GM21526 (cell line): ENCODE results near the gene NNT.

Source experiments
- ATAC-seq: cut with Tn5 transposase; IDR thresholded peaks from one replicate; pipeline ENCODE4 v1.9.1; 2021; ENCODE audit warnings: moderate library complexity; ENCODE audit not compliant: unreplicated experiment, low FRiP score

Gene NNT

DNA sequence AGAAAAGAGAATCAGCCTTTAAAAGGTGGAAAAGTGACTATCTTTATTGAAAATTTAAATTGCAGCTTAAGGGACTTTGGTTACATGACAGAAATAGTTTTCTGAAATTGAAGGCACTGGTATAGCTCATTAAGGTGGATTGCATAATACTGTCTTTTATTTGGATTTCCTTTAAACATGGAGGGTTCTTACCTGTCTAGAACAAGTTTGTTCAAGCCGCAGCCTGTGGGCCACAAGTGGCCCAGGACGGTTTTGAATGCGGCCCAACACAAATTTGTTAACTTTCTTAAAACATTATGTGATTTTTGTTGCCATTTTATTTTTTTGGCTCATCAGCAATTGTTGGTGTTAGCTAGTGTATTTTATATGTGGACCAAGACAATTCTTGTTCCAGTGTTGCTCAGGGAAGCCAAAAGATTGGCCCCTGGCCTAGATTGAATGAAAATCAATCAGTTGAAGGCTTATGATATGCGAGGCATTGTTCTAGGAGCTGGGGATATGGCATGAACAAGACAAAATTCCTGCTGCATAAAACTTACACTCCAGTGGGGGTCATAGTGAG, 18.0 kb downstream of the NNT start:
- ATAC-seq = no peak

DNA sequence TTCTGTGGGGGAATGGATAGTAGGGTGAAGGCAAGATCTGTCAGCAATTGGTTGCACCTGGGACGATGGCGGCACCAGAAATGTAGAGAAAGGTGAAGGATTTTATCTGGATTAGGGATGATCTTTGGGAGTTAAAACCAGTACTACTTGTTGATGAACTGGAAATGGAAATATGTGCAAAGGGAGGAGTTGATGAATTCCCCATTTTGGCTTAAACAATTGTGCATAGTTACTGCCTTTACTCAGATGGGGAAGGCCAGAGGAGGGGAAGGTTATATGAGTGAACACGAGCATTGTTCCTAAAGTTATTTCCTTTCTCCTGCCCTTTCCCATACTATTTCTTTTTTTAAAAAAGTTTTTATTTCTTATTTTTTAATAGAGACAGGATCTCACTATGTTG, 19.1 kb downstream of the NNT start:
- no peak for ATAC-seq

DNA sequence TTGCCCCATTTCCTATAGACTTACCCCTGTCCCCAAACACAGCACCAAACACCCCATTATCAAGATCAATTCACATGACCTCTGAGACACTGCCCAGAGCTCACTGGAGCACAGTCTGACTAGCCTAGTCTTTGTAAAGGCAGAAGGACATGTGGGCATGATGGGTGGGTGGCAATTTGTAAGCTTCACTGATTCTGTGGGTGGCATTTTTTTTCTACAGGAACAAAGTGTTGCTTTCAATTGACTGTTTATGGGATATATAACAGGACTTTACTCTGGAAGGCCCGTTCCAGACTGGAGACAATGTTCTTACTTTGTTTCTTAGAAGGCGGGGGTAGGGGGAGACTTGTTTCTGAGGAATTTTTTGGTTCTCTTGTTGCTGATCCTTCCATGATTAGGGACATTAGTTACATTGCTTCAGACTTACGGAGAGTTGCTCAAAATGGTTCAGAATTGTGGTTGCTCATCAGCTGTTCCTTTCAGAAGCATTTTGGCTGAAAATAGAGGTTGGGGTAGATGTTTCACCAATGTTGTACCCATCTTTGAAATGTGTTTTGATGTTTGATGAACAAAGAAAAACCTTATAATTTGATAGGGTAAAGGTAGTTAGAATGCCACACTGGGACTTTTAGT, 20.2 kb downstream of the NNT start:
- no peak for ATAC-seq

DNA sequence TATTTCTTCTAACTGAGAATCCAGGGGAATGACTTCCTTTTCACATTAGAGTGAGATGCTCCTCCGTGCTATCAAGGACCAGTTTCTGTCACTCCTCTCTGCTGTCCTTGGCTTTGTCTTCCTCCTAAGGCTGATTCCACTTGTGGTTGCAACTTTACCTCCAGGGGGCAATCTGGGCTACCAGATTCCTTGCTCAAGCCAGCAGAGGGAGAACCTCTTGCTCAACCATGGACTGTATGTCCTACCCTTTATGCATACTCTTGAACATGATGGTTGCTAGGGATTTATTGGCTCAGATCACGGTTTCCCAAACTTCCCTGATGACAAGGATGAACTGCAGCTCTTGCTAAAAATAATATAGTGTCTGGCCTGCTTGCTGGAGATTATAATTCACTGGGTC, 24.0 kb downstream of the NNT start:
- ATAC-seq = no peak

DNA sequence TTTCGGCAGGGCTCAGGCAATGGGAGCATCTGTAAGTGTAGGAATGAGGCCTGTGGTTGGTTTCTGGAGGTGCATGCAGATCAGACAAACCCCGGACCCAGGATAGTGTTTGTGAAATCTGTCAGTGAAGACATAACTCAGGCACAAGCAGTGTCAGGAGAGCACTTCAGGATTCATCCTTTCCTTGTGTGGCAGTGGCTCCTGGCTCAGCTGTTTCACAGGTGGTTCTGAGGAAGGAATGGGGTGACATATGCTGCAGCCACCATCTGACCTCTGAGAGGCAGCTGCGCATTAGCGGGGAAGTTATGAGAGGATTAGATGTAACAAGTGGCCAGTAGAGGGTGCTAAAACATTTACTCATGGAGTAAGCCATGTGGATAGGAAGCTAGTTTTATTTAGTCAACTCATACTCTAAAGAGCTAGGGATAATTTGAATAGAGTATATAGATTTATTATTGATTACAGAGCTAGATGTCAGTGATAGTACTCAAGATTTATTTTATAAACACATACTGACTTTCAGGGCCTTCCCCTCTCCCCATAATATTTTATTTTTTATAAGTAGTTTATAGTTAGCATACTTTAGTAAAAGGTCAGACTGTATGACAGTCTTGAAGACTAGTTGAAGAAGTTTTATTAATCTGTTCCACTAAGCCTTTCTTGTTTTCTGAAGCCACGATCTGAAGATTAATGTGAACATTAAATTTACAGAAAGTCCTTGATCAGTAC, 28.4 kb downstream of the NNT start:
- peak; percentile 95 for ATAC-seq

DNA sequence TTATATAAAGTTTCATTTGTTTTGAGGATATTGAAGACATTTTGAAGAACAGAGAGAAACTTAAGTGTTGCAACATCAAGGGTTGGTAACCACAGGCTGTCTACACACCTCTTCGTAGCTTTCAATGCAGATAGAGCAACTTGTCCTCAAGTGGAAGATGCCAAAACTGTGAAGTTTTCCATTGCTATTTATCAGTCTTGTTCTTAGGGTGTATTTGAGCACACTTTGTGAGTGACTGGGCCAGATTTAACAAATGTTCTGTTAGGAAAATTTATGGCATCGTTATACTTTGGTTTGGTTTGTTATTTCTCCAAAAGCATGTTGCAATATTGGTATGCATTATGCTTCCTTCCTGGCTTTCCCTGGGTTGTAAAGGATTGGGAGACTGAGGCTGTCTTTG, 31.6 kb downstream of the NNT start:
- no peak for ATAC-seq

DNA sequence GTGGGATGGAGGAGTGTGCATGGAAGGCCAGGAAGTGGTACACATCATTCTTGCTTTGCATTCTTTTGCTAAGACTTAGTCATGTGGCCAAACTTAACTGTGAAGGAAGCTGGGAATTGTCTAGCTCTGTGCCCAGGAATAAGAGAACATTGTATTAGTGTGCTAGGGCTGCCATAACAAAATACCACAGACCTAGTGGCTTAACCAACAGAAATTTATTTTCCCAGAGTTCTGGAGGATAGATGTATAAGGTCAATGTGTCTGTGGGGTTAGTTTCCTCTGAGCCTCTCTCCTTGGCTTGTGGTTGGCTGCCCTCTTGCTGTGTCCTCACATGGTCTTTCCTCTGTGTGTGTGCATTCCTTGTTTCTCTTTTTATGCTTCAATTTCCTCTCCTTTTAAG, 32.4 kb downstream of the NNT start:
- ATAC-seq = no peak

DNA sequence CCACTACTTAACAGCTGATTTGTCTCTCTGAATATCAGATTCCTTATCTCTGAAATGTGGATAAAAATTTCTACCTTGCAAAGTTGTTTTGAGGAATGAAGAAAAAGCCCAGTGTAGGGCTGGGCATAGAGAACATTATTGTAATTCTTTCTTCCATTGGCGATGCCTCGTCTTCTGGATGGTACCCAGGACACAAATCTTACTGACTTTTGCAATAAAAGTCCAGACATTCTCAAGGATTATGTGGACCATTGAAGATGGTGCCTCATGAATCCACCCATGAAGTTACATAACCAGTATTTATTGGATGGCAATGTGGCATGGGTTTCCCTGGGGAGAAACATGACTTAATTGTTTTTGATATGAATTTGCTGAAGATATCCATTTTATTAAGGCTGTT, 33.1 kb downstream of the NNT start:
- no peak for ATAC-seq

DNA sequence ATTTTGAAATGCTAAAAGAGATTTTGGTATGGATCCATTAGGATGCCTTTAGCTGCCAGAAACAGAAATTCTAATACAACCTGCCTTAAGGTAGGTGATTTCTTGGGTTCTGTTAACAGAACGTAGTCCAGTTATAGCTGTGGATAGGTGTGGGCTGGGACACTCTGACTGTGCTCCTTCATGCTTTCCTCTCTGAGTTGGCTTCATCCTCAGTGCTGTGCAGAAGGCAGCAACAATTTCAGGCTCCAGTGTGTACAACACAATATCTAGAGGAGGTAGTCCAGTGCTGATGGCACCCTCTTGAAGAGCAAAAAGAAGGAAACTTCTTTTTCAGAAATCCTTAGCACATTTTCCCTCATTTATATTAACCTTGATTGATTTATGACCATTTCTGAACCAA, 34.4 kb downstream of the NNT start:
- no peak for ATAC-seq

DNA sequence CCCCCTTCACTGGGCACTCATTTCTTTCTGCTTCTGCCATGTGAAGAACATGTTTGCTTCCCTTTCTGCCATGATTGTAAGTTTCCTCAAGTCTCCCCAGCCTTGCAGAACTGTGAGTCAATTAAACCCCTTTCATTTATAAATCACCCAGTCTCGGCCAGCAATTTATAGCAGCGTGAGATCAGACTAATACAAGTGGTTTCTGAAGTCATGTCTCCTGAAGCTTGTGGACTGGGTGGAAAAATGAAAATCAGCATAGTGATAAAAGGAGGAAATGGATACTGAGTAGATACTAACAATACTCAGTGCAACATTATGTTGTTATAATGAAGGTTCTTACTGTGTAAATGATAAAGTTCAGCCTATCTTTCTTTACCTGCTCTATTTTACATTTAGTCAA, 35.1 kb downstream of the NNT start:
- ATAC-seq = no peak

DNA sequence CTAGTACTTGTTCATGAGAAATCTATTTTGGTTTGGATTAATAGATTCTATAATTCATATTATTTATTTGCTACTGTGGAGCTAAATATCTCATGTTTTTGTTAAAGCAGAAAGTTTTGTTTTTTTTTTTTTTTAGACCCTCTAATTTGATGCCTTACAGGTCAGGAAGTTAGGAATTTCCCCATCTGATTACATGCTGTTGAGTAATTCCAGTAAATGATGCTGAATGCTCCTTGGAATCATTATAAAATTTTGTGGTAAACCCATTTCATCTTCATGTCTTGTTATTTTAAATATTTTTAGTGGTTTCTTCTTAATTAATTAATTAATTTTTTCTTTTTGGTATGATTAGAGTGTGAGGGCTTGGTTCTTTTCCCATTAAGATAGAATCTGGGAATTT, 35.6 kb downstream of the NNT start:
- ATAC-seq = no peak

DNA sequence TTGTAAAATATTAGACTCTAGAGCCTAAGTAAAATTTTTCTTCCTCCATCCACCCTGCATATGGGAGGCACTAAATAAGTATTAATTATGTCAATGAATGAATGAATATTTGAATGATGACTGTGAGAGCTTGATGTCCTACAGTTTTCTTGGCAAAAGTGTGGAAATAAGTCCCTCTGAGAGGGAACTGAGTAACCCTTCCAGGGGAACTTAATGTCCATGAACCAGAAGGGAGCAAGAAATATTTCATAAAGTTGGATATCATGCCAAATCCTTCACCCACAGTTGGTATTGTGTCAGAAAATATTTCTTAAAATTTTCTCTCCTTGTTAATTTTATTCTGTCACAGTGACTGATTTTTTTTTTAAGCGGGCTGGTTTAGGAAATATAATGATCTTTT, 36.6 kb downstream of the NNT start:
- no peak for ATAC-seq

DNA sequence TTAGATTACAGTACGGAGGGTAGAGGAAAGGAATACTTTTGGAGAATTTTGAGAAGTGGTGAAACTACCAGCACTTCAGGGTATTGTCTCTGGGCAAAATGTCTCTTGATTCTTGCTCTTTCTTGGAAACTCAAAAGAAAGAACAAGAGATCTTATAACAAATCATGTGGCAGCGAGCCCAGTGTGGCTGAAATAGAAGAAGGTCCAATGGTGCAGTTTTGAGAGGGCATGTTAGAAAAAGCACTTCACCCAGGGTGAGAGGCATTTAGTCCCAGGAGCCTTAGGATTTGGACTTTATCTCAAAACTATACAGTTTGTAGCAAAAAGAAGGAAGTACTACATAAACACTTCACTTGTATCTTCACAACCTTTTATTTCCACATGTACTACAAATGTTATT, 39.4 kb downstream of the NNT start:
- no peak for ATAC-seq

DNA sequence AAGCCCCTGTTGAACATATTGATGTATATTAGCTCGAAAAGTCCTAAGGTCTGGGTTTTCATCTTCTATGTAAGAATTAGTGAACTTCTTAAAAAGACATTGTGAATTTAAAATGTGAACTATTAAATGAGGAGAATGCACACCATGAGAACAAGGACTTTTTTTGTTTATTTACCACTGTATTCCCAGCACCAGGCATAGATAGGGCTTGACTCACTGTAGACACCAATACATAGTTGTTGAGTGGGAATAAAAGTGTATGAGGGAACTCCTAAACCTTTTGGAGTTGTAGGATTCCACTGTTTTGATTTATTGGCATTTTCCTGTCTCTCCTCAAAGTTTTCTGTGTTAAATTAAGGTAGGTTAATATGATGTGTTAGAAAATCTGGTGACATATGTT, 40.3 kb downstream of the NNT start:
- ATAC-seq = no peak

DNA sequence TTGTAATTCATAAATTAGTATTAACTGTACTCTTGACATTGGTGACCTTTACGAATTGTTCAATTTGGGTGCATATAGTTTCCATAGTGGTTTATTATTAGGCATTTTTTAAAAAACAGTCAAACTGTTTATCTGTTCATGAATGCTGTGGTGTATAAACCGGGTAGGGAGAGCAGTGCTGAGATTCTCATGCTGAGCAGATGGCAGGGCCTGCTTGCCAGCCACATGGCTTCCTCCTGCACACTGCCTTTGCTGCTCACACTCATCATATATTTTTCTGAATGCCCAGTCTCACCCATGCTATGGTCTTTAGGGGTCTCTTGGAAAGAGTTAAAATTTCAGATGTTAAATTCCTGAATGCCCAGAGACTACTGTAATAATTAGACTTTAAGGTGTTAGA, 40.8 kb downstream of the NNT start:
- no peak for ATAC-seq

DNA sequence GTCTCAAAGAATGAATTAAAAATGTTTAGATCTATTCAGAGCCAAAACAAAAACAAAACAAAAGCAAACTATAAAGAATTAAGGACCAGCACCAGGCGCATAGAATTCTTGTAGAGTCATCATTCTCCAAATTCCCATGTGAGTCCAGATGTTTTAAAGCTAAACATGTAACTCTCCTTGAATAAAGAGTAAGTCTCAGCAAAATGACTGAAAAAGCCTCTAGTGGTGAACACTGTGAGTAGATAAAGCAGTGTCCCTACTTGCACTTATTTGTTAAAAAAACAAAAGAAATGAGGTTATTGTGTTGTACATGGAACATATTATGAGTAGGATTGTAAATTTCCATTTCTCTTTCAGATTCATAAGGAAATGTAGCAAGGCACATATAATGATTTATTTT, 44.0 kb downstream of the NNT start:
- no peak for ATAC-seq

DNA sequence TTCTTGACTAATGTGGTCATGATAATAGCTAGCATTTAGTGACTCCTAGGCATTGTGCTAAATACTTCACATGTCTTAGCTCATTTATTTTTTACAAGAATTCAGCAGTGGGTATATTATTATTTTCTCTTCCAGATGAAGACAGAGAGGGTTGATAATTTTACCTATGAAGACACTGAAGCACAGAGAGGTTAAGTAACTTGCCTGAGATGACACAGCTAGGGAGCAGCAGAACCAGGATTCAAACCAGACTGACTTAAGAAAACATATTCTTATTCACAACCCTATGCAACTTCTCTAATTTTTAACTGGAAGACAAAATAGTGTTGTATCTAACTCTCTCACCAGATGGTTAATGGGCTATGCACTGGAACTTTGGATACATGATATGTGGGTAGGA, 44.8 kb downstream of the NNT start:
- no peak for ATAC-seq

DNA sequence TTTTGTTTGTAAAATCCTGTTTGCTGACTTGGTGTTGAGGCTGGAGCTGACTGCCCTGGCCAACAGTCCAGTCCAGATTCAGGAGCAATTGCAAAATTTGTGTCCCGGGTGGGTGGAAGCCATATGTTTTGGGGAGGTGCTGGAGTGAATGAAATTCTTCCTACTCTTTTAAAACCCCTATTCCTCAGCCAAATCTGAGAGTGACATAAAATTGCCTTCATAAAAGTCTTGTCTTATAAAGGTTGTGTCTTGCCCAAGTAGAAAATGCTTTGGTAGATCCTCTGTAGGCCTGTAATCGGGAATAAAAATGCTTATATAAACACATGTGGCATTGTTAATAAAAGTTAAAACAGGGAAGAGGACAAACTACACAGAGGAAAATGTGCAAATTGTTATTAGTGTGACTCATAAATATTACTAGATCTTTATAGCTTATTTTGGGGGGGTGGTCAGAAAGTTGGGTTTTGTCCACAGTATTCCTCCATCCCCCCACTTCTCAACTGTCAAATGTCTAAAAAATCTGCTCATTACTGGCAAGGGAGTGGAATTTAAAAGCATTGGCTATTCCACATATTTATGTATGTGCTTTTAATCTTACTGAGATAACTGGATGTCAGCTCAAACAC, 45.6 kb downstream of the NNT start:
- no peak for ATAC-seq

DNA sequence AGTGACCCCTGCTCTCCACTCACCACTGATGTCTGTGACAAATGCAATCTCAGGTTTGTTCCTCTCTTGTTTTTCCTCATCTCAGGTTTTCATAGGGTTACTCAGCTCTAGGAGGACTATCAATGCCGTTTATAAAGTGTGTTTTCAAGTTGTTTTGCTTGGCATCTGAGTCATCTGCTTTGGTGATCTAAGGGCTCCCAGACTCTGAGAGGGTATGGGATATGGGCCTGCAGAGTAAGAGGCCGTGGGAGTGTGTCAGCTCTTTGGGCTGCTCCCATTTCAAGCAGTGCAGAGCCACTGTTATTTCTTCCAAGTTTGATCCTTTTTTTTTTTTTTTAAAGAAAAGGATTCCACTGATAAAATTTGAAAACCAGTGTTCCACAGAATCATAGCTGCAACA, 46.3 kb downstream of the NNT start:
- no peak for ATAC-seq

DNA sequence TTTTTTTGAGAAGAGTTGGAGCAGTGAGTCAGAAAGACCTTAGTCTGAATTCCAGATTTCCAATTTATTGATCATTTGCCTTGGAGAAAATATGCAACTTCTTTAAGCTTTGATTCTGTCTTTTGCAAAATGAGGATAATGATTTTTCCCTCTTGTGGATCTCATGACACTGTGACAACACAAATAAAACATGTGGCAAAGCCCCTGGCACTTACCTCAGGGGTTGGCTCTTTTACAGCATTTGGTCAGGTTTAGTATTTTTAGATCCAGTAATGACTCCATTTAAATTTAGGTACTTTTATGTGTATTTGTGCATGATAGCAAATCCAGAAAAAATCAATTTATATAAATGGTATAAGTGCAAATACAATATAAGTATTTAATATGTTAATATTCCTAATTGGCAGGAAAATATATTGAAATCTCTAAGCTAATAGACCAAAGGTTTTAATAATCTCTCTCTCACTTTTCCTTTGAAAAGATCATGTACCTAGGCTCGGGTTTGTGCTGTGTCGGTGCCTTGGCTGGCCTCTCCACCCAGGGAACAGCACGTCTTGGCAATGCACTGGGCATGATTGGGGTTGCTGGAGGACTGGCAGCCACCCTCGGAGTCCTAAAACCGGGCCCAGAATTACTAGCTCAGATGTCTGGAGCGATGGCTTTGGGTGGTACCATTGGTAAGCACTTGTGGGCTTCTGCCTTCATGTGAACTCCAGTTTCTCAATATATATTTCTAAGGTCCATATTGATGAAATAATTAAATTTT, 49.7 kb downstream of the NNT start:
- no peak for ATAC-seq

DNA sequence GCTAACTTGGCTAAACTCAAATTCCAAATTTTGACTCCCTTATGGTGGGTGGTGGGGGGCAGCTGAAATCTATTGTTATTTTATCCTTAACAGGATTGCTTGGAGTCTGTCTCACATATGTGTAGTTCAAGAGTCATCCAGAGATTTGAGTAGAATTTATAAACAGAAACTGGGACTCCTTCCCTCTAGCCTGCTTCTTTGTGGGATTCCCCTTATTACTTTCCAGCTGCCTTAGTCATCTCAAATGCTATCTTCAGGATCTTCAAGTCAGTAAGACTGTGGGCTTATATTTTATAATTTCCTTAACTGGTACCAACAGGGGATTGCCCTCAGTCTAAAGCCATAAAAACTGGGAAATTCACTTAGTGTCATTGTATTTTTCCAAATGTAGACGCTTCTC, 55.5 kb downstream of the NNT start:
- ATAC-seq = no peak
